HG02943 (cell line): ENCODE data around the gene SERPINH1.

Experiments
- ATAC-seq: cut with Tn5 transposase; IDR thresholded peaks from one replicate; pipeline ENCODE4 v1.9.1; 2021; ENCODE audit warnings: mild to moderate bottlenecking, low read depth, moderate library complexity; ENCODE audit not compliant: unreplicated experiment

Gene SERPINH1

DNA sequence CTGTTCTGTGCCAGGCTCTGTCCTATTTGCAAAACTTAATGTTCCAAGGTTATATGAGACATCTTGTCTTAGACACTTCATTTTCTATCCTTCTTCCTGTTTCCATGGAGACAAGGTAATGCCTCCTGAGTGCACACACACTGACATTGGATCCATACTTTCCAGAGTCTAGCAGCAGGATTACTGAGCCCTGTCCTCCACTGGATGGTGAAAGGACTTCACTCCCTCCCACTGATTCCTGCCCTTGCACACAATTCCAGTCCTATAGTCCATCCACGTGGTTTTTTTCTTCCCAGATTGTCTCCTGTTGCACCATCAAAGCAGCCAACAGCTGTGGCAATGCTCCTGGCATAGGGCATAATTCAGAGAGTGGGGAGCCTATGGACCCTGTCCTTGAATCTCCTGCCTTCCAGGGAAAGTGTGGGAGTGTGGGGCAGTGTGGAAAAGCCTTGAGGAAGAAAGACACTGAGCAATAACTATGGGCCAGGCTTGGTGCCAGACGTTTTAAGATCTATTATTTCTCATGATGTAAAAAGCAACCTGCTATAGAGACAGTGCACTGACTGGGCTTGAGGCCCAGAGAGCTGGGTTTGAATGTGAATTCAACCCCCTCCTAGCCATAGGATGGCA lies 31.3 kb downstream of the SERPINH1 start:
- no peak for ATAC-seq

DNA sequence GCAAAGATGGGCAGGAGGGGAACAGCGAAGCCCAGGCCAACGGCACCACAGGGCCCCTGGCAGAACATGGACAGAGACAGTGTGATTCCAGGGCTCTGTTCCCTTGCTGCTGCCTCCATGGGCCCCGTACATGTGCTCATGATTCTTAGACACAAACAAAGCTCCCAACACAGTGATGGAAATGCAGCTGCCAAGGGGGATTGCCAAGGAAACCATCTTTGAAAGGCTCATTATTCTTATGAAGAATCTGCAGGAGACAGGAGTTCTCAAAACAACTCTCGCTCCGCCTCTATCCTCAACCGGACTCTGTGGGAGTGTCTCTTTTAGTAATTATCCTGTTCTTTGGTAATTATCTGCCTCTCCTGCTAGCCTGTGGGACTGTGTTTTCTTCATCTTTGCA lies 32.2 kb downstream of the SERPINH1 start:
- ATAC-seq = no peak

- ATAC-seq = no peak
These were observed 33.4 kb downstream of the SERPINH1 start for GRCh38 chr11:75595429-75595828.

DNA sequence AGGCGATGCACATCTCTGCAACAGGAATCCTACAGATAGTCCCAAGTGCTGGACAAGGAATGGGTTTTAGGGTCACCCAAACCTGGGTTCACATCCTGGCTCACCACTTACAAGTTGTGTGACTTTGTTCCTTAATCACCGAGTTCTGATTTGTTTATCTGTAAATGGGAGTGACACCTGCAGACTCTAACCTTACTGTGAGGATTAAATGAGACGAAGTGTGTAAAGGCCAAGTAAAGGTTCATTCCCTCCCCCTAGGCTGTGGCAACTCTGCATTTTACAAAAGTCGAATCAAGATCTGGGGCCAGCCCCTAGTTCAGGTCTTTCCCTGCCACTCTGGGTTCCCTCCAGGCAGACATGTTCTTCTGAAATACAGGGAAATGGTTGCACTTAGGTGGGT lies 34.9 kb downstream of the SERPINH1 start:
- ATAC-seq = no peak

DNA sequence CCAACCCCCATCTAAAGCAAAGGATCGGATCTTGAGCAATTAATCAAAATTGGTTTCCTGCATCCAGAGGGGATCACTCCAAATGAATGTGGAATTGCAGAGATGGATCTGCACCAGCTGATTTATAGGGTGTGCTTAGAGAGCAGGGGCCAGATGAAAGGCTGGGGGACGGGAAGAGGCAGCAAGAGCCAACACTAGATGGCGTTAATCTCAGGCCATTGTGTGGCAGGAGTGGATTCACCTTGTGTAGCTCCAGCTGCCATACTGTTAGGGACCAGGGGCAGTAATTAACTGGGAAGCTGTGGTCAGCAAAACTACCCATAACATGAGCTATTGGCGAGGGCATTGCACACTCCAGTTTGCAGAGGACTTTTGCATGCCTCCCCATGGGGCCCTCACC lies 35.6 kb downstream of the SERPINH1 start:
- ATAC-seq = no peak

DNA sequence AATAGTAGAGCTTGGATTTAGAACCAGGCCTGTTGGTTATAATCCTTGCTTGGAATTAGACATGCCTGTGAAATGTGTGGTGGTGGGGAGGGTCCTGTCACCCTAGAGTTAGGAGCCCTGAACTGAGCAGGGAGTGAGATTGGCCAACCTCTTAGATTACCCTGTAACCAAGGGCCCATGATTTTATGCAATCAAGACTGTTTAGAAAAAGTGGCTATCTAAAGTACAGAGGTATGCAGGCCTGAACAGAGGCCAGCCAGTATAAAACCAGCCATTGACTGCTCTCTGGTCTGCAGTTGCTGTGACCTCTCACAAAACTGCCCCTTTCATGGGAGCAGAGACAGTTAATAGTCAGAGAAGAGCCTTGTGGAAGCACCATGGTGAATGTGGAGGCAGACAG lies 36.2 kb downstream of the SERPINH1 start:
- no peak for ATAC-seq

GRCh38 chr11:75598900-75599299 lies 36.8 kb downstream of the SERPINH1 start:
- no peak for ATAC-seq

GRCh38 chr11:75600356-75600755 lies 38.3 kb downstream of the SERPINH1 start:
- no peak for ATAC-seq

DNA sequence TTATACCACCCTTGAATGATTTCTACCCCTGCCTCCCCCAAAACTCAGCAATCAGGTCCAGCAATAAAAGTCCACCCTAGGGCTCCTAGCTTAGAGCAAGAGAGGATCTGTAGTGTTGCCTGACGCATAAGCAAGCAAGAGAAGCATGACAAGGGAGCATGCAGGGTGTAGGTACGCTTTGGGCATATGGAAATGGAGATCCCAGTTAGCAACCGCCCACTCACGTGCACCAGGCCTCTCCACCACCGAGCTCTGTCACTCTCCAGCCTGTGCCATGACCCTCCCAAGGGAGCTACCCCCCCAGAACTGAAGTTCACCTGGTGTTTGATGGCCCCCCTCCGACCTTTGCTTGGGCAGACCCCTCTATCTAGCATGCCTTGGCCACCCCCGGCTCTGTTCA lies 39.4 kb downstream of the SERPINH1 start:
- ATAC-seq = no peak

- ATAC-seq = no peak
These were observed 40.9 kb downstream of the SERPINH1 start for GRCh38 chr11:75602951-75603350.

DNA sequence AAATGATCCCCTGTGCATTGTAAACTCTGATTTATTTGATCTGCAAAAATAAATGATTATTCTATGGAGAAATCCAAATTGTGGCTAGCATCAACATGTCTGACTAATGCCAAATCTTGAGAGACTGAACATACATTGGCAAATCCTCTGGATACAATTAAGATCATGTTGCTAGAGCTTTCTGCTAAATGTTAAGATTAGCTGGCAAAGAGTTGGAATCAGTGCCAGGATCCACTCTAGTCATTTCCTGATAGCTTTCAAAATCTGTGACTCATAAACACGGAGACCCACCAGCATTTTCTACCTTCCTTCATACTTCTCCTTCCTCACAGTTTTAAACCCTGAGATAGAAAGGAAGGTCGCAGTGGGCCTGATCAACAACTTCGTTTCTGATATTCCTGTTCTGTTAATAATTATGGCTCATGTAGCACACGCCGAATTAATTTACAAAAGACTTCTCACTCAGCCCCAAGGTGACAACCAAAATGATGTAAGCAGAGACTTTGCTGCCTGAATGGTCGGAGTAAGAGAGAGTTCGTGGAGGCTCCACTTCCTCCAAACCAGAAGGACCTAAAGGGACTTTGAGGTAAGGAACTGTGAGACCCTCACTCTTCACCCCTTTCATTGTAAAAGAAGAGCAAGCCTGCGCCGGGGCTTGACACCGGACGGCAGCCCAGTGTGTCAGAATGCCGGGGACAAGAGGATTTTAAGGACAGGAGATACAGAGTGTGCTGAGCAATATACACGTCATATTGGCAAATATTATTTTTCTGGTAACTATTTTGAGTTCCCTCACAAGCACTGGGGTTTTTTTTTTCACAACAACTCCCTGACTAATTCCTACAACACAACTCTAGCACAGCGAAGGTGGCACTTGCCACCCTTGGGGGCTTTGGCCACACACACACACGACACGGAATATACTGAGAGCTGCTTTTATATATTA lies 42.0 kb downstream of the SERPINH1 start:
- no peak for ATAC-seq

DNA sequence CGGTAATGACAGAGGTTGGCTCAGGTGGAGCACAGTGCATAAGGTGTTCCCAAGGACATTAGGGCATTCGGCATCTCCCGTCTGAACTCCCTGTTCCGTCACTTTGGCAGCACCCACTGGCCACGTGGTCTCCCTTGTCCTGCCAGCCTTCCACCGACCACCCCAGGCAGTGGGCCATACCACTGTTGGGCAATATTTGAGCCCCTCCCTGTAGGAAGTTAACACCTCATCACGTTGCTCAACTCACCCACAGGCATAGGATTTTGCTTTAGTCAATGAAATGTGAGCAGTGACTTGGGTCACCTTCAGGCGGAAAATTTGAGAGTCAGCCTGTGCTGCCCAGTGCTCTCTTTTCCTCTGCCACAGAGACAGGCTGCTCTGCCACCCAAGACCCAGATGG lies 44.0 kb downstream of the SERPINH1 start:
- ATAC-seq = no peak

GRCh38 chr11:75611823-75612222 lies 49.8 kb downstream of the SERPINH1 start:
- no peak for ATAC-seq

DNA sequence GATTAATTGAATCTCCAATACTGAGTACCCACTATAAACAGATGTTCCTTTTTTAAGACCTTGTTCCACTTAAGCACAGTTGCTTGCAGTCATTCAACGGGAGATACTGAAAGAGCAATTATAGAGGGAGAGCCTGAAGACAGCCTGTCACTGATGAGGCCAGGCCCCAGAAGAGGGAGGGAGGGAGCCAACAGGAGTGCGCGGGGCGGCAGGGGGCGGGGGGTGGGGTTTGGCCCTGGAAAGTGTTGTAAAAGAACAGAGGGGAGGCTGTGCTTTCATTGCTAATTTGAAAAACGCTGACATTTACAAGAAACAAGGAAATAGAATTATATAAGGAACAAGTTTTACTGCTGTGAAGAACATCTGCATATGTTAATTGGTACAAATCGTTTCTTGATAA lies 53.7 kb downstream of the SERPINH1 start:
- no peak for ATAC-seq

DNA sequence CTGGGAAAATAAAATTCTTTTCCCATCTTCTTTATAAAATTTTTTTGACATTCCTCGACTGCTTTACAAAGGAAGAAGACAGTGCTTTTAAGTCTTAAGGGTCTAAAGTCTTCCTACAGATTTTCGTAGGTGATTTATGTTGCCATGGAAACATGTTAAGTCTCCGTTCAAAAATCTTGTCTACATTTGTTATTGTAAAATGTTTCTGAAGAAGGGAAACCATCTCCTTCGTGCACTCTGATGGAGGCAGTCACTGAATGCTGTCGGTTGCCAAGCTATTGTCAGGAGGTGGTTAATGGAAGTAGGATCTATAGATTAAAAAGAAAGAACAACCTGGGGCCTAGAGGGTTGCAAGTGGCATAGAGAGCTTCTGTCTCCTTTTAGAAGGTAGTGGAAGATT lies 54.2 kb downstream of the SERPINH1 start:
- no peak for ATAC-seq
